ENCODE results near the gene NEGR1.

The NEGR1 gene

DNA sequence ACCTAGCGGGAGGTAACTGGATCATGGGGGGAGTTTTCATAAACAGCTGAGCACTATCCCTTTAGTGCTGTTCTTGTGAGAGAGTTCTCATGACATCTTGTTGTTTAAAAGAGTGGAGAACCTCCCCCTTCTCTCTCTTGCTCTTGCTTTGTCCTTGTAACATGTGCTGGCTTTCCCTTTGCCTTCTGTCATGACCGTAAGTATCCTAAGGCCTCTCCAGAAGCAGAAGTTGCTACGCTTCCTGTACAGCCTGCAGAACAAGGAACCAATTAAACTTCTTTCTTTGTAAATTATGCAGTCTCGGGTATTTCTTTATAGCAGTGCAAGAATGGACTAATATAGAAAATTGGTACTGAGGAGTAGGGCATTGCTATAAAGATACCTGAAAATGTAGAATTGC lies 515.6 kb downstream of the NEGR1 start:
- DNase-seq, result no peak

DNA sequence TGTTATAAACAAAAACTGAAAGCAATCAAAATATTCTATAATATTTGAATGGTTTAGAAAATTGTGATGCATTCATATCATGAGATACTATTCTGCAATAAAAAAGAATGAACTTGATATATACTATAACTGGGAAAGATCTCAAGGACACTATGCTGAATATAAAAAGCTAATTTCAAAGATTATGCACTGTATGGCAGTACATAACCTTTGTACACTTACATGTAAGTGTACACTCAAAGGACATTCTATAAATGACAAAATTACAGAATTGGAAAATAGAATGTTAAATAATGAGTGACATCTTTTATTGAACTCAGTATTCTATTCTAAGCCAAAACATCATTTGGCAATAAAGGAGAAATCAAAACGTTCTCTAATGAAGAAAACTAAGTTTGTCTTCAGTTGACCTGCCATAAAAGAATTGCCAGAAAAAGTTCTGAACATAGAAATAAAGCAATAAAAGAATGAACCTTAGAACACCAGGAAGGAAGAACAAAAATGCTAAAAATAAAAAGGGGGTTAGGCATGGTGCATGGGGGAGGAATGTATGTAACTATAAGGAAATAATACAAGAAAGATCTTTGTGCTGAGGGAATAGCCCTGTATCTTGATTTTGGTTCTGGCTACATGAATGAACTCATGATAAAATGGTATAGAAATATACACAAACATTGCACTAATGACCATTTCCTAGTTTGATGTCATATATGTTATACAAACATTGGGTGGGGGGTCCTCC lies 519.7 kb downstream of the NEGR1 start:
- no peak for DNase-seq

DNA sequence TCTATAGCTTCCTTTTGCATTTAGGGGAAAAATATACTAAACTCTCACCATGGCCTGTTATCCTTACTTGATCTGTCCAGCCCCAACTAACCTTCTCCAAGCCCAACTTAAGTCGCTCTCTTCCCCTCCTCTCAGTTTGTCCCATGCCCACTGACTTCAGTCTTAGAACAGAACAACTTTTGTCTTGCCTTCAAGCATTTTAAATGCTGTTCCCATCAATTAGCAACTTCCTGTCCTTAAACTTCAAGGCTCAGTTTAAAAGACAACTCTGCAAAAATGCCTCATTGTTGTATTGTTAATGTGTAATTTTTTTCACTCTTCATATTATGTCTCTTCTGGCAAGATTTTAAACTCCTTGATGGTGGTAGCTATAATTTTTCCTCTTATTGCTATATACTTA lies 526.9 kb downstream of the NEGR1 start:
- DNase-seq, result no peak

DNA sequence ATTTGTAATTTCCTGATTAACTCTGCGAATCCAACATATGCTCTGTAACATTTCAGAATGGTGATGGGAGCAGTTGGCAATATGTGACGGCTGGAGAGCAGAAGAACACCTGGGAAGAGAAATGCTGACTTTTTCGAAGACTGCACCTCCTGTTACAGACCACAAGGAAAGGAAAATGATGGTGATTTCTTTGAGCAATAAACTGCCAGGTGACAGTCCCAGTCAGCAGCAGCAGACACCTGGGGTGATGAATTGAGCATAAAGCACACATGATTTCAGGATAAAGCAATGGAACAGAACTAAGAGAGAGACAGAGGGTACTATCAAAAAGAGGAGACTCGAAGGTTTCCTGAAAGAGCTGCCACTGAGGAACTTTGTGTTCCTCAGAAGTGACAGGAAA lies 528.6 kb downstream of the NEGR1 start:
- DNase-seq, result no peak

DNA sequence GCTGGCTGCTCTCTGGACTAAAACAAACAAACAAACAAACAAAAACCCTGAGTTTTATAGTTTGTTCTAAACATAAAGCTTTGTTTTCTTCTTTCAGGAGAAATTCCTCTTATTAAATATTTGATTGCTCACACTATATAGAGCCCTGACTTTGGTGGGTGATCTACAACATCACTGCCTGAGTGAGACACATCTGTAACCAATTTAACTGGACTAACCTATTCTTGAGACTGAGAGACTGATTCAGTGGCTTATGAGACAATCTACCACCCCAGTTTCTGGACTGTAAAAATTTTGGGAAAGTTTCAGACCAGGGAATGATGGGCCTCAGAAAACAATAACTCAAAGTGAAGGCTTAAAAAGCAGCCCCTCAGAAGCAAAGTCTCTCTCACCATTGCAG lies 537.0 kb downstream of the NEGR1 start:
- DNase-seq, result no peak

DNA sequence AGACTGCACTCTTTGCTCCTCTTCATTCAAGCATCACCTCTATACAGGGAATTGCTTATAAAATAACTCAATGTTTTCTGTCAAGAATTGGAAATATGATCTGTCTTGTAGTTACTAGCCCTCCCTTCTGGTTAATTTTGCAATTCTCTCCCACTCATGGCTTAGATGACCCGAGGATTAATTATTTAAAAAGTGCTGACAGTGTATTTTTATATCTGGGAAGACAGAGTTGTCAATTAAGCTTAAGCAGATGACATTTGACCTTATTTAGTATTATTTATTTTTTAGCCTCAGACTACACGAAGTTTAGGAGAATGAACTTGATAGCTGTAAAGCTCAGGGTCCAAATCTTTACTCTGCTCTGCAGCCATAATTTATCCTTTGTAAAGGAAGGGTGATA lies 538.5 kb downstream of the NEGR1 start:
- DNase-seq, result no peak

DNA sequence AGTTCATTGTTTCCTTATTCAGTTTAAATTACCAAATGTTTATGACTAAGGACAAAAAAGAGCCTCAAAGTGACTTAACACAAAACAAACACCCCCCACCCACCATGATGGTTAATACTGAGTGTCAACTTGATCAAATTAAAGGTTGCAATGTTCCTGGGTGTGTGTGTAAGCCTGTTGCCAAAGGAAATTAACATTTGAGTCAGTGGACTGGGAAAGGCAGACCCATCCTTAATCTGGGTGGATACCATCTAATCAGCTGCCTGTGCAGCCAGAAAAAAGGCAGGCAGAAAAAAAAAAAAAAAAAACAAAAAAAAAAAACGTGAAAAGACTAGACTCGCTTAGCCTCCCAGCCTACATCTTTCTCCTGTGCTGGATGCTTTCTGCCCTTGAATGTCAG lies 543.4 kb downstream of the NEGR1 start:
- no peak for DNase-seq

DNA sequence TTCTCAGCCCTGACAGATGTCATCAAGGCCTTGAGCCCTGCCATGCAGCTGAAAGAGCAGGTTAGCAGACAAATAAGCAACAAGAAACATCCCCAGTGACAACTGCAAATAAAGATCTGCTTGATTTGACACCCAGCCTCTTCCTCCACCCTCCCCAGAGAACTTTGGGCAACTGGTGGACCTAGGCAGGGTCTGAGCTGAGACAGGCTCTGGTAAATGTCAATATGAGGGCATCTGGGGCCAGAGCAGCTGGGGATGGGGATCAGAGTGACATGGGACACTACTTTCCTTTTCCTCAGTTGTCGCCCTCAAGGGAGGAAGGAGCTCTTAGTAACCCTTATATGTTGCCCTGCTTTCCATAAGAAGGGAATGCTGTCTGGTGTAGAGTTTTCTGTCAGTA lies 544.1 kb downstream of the NEGR1 start:
- DNase-seq, result no peak

DNA sequence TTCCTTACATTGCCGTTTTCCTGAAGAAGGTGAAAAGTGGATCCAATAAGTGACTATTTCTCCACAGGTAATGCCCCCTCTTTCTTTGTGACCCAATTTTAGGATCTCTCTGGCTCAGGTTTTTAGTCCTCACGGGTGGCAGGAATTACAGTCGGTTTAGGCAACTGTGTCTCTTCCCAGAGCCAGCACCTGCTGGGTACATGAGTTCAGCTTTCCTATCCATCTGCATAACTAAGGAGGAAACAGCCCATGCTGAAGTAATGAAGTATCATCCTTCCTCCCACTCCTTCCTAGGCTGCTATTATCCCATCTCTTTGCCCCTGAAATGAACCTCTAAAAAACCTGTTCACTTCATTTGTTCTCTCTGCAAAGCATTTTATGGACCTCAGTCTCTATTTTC lies 544.6 kb downstream of the NEGR1 start:
- no peak for DNase-seq

DNA sequence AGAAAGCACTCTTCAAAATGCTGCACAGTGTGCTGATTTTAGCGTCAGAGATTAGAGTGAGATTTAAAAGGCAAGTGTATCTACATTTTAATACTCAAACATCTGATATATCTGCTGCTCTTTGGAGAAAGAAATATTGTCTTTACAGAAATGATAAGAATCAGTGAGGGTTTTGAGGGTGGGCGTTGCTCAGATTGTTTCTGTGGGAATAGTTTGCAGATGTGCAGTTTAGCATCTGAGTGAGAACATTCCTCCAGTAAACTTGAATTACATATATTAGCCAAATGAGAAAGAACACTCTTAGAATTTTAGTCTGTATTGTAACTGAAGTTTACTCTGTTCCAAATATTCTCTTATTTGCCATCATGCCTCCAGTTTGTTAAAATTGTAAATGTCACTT lies 549.2 kb downstream of the NEGR1 start:
- no peak for DNase-seq

DNA sequence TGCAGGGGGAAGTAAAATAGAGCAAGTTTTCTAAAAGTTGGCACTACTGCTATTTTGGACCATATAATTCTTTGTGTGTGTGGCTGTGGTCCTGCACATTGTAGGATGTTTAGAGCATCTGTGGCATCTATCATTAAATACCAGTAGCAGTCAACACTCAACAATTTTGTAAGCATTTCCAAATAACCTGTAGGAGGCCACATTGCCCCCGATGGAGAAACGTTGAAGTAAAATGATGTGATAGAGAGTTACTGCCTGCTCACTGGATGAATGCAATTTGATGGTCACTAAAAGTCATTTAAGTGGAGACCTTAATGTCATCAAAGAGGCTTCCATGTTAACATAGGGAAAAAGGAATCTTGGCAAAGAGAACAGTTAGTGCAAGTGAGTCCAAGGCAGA lies 560.8 kb downstream of the NEGR1 start:
- DNase-seq, result no peak

DNA sequence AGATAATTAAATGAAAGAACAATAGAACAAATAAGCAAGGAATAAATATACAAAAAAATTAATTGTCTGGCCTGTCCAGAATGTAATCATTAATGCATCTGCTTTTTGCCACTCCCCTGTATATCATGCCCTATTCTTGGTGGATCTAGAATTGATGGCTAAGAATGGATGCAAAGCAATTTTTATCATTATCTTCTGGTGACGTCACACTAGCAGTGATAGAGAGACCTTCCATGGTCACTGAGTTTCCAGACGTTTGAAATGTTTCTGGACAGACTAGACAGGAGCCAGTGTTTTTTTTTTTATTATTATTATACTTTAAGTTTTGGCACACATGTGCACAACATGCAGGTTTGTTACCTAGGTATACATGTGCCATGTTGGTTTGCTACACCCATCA lies 563.0 kb downstream of the NEGR1 start:
- DNase-seq, result no peak

DNA sequence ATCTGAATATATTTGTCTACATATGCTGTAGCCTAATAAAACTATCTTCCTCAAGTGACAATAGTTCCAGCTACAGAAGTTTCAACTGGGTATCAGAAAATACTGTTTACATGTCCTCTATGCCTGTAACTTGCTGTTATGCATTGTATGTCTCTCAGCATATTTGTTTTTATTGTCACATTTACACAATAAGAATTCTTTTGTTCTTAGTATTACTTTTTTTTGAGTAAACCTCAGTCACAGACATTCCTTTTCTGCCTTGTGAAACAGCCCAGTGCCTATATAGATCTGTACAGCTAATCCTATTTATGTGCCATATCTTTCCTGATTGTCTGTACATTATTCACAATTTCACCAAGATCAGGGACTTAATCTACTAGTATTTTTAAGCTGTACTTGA lies 565.2 kb downstream of the NEGR1 start:
- DNase-seq, result no peak

DNA sequence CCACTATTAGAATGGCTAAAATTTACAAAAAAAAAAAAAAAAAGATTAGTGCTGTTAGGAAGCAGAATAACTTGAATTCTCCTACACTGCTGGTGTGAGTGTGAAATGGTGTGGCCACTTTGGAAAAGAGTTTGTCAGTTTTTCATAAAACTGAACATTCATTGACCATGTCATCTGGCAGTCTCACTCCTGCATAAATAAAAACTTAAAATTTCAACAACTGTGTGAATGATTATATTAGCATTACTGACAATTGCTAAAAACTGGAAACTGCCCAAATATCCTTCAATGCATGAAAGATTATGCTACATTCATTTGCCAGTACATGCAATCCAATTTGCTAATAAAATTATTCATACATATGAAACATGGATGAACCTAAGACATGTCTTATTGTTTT lies 570.9 kb downstream of the NEGR1 start:
- no peak for DNase-seq

DNA sequence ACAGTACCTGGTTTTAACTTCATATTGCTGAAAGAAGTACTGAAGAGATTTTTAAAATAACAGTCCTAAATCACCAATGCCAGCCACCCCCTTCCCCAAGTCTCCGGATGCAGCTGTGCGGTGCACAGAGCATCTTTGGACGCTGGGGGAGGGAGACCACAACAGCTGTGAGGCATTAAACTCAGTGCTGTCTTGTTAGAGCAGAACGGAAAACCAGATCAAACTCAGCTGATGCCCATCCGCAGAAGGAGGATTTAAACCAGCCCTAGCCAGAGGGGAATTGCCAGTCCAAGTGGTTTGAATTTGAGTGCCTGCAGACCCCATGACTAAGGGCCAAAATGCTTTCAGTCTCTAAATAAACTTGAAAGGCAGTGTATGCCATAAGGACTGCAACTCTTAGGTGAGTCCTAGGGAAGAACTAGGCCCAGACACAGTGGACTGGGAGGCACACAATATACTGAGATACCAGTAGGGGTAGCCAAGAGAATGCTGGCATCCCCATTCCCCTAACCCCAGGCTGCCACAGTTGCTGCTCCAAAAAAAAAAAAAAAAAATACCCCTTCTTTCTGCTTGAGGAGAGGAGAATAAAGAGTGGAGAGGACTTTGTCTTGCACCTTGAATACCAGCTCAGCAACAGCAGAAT lies 576.2 kb downstream of the NEGR1 start:
- no peak for DNase-seq

DNA sequence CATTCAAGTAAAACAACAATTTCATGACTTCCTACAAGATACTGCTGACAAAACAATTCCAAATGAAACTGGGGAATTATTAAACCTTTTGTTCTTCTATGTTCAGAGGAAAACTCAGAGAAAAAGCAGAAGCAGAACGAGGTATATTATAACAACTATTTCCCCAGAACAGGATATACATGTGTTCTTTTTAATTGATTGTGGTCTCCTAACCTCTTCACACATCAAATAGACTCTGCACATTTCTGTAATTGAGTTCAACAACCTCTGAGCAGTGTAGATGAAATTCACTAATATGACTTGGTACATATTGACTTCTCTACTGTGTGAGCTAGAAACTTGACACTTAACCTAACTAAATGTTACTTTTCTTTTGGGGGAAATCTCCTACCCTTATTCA lies 584.2 kb downstream of the NEGR1 start:
- no peak for DNase-seq

DNA sequence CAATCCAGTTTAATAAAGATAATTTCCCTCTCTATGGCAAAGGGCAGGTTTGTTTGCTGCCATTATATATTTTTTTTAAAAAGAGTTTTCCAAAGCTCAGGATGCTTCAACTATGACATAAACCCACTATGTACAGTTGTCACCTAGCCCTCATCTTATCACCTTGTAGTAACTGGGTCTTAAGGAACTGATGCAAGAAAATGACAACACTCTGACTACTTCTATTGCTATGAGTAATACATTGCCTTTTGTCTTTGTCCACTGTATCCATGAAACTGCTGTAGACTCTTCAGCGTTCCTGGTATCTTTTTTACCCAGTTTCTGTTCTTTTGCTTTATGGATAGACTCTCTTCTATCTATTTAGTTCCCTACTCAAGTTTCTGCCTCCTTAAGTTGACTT lies 586.5 kb downstream of the NEGR1 start:
- no peak for DNase-seq

DNA sequence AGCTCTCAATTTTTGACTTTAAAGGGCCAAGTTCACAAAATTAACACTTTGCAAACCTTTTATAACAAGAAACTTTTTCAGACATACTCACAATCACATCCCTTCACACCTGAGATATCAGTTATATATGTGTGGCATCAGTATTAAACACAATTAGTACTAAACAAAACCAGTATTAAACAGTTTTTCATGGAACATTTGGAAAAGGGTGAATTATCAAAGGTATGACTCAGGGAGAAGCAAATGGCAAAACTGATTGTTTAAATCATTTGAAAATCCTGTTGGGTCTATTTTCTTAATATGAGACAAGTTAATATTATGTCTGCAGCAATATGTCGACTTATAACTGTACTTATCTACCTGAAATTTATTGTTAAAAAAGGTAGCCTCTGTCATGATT lies 587.3 kb downstream of the NEGR1 start:
- no peak for DNase-seq

DNA sequence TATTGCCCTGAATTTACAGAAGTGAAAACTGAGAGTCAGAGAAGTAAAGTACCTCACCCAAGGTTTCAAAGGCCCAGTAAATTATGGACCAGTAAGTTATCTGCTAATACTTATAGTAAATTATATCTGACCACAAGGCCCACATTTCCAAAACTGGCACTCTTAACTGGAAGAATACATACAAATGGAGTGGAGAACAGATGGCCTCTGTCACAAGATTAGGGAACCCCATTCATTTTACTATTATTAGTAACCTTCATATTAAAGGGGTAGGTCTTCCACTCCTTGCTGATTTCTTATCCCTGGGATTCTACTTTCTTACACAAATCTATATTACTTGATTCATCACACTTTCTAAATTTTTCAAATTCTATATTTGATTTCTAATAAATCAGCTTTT lies 588.8 kb downstream of the NEGR1 start:
- no peak for DNase-seq

DNA sequence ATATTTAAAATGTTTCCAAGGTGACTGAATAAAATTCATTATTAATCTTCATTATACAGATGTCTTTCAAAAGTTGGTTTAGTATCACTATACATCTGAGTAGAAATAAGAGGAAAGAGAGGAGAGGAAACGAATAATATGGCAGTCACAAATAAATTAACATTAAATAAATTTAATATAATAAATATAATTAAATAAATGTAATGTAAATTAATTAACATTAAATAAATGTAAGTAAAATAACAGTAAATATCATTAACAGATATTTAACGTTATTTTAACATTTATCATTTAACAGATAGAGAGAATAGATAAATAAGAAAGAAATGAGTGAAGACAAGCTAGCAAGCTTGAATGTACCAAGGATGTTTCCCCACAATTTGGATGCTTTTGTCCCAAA lies 592.7 kb downstream of the NEGR1 start:
- DNase-seq, result no peak

DNA sequence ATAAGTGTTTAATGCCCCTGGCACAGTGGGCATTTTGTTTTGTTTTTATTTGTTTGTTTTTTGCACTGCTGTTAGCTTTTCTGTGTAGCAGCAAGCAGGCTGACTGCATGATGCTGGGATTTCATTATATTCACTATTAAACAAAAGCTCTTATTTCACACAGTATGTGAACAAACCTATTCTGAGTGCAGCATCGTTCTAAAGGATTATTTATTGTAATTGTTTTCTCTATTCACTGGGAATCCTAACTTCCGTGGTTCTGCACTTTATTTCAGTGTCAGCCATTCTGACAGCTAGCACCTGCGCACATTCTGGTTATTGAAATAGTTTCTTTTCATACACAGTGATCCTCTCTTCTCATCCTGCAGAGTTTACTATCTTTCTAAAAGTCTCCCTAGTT lies 595.0 kb downstream of the NEGR1 start:
- no peak for DNase-seq

DNA sequence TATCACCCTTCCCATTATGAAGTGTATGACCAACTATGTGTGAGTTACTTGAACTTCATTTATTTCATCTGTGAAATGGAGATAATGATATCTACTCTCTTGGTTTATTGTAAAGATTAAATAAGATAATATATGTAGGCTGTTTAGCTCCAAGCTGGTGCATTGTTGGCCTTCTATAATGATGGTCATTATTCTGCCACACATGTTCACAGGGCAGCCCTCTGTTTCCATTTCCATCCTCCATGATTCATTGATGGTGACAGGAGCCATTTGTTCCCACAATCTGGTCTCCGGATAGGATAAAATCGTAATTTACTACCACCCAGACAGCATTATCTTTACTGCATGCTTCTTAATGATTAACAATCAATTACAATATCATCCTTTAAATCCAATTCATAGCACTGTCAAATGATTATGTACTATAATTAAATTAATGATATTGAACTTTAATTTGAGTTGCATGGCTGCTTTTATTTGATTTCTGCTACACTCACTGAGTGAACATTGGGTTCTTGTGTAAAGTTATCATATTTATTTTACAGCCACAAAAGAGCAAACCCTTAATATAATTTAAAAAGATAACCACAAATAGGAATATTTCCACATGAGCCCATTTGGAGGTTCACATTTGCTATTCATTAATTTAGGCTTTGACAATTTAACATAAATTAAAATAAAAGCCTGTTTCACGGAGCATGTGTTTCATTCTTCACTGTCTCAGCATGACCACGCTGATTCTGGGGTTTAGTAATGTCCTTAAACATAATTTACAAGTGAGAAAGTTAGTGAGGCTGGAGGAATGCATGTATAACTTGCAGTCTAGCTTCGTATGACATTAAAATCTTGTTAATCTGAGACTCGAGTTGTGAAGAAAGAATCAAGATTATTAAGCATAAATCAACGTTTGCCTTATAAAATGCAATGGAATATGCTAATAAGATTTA lies 605.1 kb downstream of the NEGR1 start:
- no peak for DNase-seq

DNA sequence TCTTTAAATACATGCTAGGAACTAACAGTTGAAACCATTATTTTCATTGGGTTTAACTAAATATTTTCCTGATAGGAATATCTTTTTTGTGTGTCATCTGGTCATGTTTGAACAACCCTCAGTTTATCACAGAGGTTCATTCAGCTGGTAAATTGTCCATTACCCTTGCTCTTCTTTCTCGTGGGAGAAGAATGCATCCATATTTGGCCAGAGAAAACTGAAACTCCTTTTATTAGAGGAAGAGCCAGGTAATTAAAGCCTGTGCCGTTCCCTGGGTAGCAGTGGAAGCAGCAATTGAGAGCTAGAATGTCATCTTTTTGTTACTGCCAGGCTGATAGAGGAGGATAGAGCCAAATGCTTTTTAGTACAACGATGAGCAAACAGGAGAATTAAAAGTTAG lies 614.3 kb downstream of the NEGR1 start:
- no peak for DNase-seq

DNA sequence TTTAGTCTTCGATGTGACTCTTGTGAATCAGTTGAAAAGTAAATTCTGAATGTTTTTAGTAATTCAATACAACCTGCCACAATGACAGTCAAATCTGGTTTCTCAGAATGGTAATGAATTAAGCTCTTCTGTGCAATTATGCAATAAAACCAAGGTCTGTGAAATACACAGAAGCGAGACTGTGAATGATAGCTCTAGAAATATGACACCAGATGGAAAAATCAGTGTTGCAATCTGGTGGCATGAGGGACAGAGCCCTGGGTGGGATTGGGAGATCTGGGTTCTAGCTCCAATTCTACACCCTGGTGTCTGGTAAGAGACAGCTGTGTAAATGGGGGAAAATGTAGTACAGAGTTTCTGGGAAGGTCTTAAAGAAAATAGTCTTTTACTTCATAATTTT lies 615.1 kb downstream of the NEGR1 start:
- no peak for DNase-seq
